ENCODE measurements around the gene KRTAP5-7. TPM values are rescaled to one million over a fixed set of nuclear protein-coding genes. Genes with fewer than 3 reads are reported as not detected.

The KRTAP5-7 gene
- total and polyA plus RNA-seq, 2 experiments from 2014 or later = not detected

DNA sequence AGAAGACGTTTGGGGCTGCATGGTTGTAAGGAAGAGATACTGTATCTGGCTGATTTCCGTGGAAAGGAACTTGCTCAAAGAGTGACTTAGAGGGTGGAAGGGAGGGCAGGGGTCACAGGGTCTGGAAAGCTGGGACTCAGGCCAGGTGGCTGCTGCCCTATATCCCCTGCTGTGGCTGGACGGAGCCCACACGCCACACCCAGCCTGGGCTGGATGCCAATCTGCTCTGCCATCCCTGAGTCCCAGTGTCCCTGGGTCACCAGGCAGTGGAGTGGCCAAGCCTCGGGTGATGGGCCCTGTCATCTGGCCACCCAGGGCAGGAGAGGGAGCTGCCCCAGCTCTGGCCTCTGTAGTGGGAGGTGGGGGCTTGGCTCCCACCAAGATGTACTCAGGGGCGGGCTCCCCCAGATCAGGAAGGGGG, 26.5 kb upstream of the KRTAP5-7 start:
- H2AFZ ChIP-seq = no peak overlapping the region
- no peaks in the 10 kb centered on the region for H3K79me2 ChIP-seq (replicated peaks; ENCODE audit: insufficient read depth)
- H3F3A ChIP-seq (replicated peaks; ENCODE audit: low read depth) = no peaks in the 10 kb centered on the region
- DNase-seq (ENCODE audit: low spot score) = no peak
- Mint-ChIP-seq H3K4me1 (peaks cover 14% of the 10 kb centered on the region), H3K9me3 (peaks cover 5% of the 10 kb centered on the region; the same call in 2 of the 3 replicates), H3K36me3 (ENCODE audit: low read depth) (peaks cover 37% of the 10 kb centered on the region), H3K4me3 (no peak overlapping the region), H3K27ac (no peak overlapping the region), H3K27me3 (ENCODE audit: insufficient read depth, low read depth, poor library complexity) (peaks cover 9% of the 10 kb centered on the region)
- TF ChIP-seq NANOG (IDR thresholded peaks at IDR 0.05; ENCODE audit: borderline replicate concordance) = no peak
- TF ChIP-seq, protein P1, sequence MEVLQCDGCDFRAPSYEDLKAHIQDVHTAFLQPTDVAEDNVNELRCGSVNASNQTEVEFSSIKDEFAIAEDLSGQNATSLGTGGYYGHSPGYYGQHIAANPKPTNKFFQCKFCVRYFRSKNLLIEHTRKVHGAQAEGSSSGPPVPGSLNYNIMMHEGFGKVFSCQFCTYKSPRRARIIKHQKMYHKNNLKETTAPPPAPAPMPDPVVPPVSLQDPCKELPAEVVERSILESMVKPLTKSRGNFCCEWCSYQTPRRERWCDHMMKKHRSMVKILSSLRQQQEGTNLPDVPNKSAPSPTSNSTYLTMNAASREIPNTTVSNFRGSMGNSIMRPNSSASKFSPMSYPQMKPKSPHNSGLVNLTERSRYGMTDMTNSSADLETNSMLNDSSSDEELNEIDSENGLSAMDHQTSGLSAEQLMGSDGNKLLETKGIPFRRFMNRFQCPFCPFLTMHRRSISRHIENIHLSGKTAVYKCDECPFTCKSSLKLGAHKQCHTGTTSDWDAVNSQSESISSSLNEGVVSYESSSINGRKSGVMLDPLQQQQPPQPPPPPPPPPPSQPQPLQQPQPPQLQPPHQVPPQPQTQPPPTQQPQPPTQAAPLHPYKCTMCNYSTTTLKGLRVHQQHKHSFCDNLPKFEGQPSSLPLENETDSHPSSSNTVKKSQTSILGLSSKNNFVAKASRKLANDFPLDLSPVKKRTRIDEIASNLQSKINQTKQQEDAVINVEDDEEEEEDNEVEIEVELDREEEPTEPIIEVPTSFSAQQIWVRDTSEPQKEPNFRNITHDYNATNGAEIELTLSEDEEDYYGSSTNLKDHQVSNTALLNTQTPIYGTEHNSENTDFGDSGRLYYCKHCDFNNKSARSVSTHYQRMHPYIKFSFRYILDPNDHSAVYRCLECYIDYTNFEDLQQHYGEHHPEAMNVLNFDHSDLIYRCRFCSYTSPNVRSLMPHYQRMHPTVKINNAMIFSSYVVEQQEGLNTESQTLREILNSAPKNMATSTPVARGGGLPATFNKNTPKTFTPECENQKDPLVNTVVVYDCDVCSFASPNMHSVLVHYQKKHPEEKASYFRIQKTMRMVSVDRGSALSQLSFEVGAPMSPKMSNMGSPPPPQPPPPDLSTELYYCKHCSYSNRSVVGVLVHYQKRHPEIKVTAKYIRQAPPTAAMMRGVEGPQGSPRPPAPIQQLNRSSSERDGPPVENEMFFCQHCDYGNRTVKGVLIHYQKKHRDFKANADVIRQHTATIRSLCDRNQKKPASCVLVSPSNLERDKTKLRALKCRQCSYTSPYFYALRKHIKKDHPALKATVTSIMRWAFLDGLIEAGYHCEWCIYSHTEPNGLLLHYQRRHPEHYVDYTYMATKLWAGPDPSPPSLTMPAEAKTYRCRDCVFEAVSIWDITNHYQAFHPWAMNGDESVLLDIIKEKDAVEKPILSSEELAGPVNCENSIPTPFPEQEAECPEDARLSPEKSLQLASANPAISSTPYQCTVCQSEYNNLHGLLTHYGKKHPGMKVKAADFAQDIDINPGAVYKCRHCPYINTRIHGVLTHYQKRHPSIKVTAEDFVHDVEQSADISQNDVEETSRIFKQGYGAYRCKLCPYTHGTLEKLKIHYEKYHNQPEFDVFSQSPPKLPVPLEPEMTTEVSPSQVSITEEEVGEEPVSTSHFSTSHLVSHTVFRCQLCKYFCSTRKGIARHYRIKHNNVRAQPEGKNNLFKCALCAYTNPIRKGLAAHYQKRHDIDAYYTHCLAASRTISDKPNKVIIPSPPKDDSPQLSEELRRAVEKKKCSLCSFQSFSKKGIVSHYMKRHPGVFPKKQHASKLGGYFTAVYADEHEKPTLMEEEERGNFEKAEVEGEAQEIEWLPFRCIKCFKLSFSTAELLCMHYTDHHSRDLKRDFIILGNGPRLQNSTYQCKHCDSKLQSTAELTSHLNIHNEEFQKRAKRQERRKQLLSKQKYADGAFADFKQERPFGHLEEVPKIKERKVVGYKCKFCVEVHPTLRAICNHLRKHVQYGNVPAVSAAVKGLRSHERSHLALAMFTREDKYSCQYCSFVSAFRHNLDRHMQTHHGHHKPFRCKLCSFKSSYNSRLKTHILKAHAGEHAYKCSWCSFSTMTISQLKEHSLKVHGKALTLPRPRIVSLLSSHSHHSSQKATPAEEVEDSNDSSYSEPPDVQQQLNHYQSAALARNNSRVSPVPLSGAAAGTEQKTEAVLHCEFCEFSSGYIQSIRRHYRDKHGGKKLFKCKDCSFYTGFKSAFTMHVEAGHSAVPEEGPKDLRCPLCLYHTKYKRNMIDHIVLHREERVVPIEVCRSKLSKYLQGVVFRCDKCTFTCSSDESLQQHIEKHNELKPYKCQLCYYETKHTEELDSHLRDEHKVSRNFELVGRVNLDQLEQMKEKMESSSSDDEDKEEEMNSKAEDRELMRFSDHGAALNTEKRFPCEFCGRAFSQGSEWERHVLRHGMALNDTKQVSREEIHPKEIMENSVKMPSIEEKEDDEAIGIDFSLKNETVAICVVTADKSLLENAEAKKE (CRISPR knock-in tag; IDR thresholded peaks at IDR 0.05) = no peak
- H3K9me2 ChIP-seq (ENCODE audit: insufficient read depth) = no peaks in the 10 kb centered on the region
- H3K4me2 ChIP-seq = no peak overlapping the region
- H3K27me3 ChIP-seq (ENCODE audit: insufficient read depth) = no peaks in the 10 kb centered on the region
- ATAC-seq = no peak
- H3K4me3 ChIP-seq = no peak overlapping the region
- H3K27ac ChIP-seq (ENCODE audit: low read depth) = no peak overlapping the region
- peaks cover 8% of the 10 kb centered on the region; the same call in 1 of the 2 replicates for H3K36me3 ChIP-seq (ENCODE audit: insufficient read depth)
- peaks cover 6% of the 10 kb centered on the region; the same call in 1 of the 2 replicates for H3K4me1 ChIP-seq (ENCODE audit: insufficient read depth)
- H4K20me1 ChIP-seq (replicated peaks; ENCODE audit: insufficient read depth) = no peaks in the 10 kb centered on the region

DNA sequence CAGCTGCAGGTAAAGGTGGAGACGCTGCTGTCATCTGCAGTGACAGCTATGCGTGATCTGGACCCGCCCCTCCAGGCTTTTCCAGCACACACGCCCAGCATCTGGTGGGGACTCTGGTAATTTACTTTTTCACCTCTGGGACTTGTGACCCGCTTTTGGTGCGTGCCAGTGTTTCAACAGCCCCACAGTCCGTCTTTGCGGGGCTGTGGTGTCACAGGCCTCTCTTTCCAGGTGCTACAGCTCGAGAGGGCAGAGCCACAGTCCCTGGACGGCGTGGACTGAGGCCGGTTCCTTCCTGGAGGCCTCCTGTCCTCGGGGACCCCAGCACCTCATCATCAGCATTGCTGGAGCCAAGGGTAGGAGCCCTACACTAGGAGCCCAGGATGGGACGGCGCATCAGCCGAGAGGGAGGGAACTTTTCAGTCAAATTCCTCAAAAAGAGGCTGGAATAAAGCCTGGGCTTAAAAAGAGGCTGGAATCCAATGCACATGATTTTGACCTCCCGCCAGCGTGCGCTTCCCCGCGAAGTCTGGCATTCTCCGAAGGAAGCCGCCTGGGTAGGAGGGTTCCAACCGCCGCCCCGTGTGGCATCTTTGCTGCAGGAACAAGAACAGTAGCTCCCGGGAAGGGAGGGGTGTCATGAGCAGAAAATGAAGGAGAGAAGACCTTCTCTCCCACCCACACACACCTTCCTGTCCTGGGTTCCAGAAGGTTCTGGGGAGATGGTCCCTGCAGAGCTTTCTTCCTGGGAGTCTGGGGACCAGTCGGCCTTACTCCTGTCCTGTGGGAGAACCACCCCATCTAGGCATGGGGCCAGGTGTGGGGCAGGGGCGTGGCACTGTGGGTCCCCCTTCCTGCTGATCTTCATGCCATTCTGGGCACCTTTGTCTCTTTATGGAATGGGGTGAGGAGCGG, 25.7 kb upstream of the KRTAP5-7 start:
- DNase-seq (ENCODE audit: low spot score) (no peak), ATAC-seq (no peak)
- Histone ChIP-seq H3K4me3 (no peak overlapping the region), H3K79me2 (replicated peaks; ENCODE audit: insufficient read depth) (no peaks in the 10 kb centered on the region), H3K27me3 (ENCODE audit: insufficient read depth) (no peaks in the 10 kb centered on the region), H2AFZ (no peak overlapping the region), H3K4me2 (no peak overlapping the region), H3K9me2 (ENCODE audit: insufficient read depth) (no peaks in the 10 kb centered on the region), H4K20me1 (replicated peaks; ENCODE audit: insufficient read depth) (no peaks in the 10 kb centered on the region), H3F3A (replicated peaks; ENCODE audit: low read depth) (no peaks in the 10 kb centered on the region), H3K36me3 (ENCODE audit: insufficient read depth) (peaks cover 8% of the 10 kb centered on the region; the same call in 1 of the 2 replicates), H3K27ac (ENCODE audit: low read depth) (no peak overlapping the region), H3K4me1 (ENCODE audit: insufficient read depth) (peaks cover 8% of the 10 kb centered on the region; the same call in 1 of the 2 replicates)
- peaks cover 17% of the 10 kb centered on the region for H3K4me1 Mint-ChIP-seq
- peaks cover 11% of the 10 kb centered on the region; the same call in 2 of the 3 replicates for H3K9me3 Mint-ChIP-seq
- peaks cover 40% of the 10 kb centered on the region for H3K36me3 Mint-ChIP-seq (ENCODE audit: low read depth)
- peaks cover 11% of the 10 kb centered on the region for H3K27me3 Mint-ChIP-seq (ENCODE audit: insufficient read depth, low read depth, poor library complexity)
- no peak overlapping the region for H3K4me3 Mint-ChIP-seq
- no peak overlapping the region for H3K27ac Mint-ChIP-seq
- TF ChIP-seq, protein P2, sequence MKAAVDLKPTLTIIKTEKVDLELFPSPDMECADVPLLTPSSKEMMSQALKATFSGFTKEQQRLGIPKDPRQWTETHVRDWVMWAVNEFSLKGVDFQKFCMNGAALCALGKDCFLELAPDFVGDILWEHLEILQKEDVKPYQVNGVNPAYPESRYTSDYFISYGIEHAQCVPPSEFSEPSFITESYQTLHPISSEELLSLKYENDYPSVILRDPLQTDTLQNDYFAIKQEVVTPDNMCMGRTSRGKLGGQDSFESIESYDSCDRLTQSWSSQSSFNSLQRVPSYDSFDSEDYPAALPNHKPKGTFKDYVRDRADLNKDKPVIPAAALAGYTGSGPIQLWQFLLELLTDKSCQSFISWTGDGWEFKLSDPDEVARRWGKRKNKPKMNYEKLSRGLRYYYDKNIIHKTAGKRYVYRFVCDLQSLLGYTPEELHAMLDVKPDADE (IDR thresholded peaks at IDR 0.05) = no peak
- TF ChIP-seq, protein P3, sequence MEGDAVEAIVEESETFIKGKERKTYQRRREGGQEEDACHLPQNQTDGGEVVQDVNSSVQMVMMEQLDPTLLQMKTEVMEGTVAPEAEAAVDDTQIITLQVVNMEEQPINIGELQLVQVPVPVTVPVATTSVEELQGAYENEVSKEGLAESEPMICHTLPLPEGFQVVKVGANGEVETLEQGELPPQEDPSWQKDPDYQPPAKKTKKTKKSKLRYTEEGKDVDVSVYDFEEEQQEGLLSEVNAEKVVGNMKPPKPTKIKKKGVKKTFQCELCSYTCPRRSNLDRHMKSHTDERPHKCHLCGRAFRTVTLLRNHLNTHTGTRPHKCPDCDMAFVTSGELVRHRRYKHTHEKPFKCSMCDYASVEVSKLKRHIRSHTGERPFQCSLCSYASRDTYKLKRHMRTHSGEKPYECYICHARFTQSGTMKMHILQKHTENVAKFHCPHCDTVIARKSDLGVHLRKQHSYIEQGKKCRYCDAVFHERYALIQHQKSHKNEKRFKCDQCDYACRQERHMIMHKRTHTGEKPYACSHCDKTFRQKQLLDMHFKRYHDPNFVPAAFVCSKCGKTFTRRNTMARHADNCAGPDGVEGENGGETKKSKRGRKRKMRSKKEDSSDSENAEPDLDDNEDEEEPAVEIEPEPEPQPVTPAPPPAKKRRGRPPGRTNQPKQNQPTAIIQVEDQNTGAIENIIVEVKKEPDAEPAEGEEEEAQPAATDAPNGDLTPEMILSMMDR (conservative IDR thresholded peaks at IDR 0.05; ENCODE audit: low read depth in 2 of 2) = no peak
- TF ChIP-seq ZNF114 (CRISPR knock-in tag; IDR thresholded peaks at IDR 0.05) (no peak), JUNB (IDR thresholded peaks at IDR 0.05; ENCODE audit: unreplicated experiment) (no peak), EZH2phosphoT487 (IDR thresholded peaks at IDR 0.05; ENCODE audit: unreplicated experiment) (no peak), ZNF331 (CRISPR knock-in tag; IDR thresholded peaks at IDR 0.05; ENCODE audit: low read depth) (no peak), CREB1 (CRISPR knock-in tag; IDR thresholded peaks at IDR 0.05; ENCODE audit: low read depth) (no peak)
